ENCODE data around the gene MTUS2.

MTUS2 gene

GRCh38 chr13:29502391-29503008 is 682.4 kb downstream of the MTUS2 start:
- no peaks in the 10 kb centered on the region for H3K27me3 ChIP-seq (ENCODE audit: insufficient read depth, poor library complexity, severe bottlenecking)
- TF ChIP-seq GABPA (IDR thresholded peaks at IDR 0.05; ENCODE audit: low read depth) (no peak), POLR2AphosphoS5 (IDR thresholded peaks at IDR 0.05; ENCODE audit: low read depth) (no peak), SPI1 (IDR thresholded peaks at IDR 0.05; ENCODE audit: borderline replicate concordance, low read depth) (no peak), REST (IDR thresholded peaks at IDR 0.05; ENCODE audit: insufficient replicate concordance, low read depth) (no peak), CTCF (IDR thresholded peaks at IDR 0.05; ENCODE audit: insufficient read depth, low read length) (no peak)
- no peak overlapping the region for H3K4me3 ChIP-seq (replicated peaks; ENCODE audit: insufficient read depth, low read length)
- DNase-seq (ENCODE audit: low read depth in 1 of 2, low spot score in 1 of 2), result no peak
- H3K27ac ChIP-seq (replicated peaks), result no peak overlapping the region

- no peak overlapping the region for H3K4me3 ChIP-seq (replicated peaks; ENCODE audit: insufficient read depth, low read length)
These were observed 683.1 kb downstream of the MTUS2 start for GRCh38 chr13:29503041-29503837.

More at GRCh38 chr13:29503041-29503837, 683.1 kb downstream of the MTUS2 start:
- Histone ChIP-seq H3K27ac (replicated peaks) (no peak overlapping the region), H3K27me3 (ENCODE audit: insufficient read depth, poor library complexity, severe bottlenecking) (no peaks in the 10 kb centered on the region)
- TF ChIP-seq CTCF (IDR thresholded peaks at IDR 0.05; ENCODE audit: insufficient read depth, low read length), result no peak
- TF ChIP-seq GABPA (IDR thresholded peaks at IDR 0.05; ENCODE audit: low read depth), result no peak
- TF ChIP-seq POLR2AphosphoS5 (IDR thresholded peaks at IDR 0.05; ENCODE audit: low read depth), result no peak
- no peak for TF ChIP-seq SPI1 (IDR thresholded peaks at IDR 0.05; ENCODE audit: borderline replicate concordance, low read depth)
- no peak for TF ChIP-seq REST (IDR thresholded peaks at IDR 0.05; ENCODE audit: insufficient replicate concordance, low read depth)
- no peak for DNase-seq (ENCODE audit: low read depth in 1 of 2, low spot score in 1 of 2)

Measured in HL-60 (cell line).